ENCODE results near the gene TTYH3.
"Not testable (repeated sequence)": the region's sequence is repeated elsewhere in the genome, so short reads cannot be mapped to it uniquely, and the experiment has no call there.

TTYH3 gene

DNA sequence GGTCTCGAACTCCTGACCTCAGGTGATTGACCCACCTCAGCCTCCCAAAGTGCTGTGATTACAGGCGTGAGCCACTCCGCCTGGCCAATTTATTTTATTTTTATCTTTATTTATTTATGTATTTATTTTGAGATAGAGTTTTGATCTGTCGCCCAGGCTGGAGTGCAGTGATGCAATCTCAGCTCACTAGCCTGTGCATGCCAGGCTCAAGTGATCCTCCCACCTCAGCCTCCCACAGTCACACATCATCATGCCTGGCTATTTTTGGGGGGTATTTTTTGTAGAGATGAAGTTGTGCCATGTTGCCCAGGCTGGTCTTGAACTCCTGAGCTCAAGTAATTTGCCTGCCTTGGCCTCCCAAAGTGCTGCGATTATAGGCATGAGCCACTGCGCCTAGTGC is 41.4 kb downstream of the TTYH3 start:
- in situ Hi-C loops (cut with HindIII; ENCODE audit: low pct_ligation_motif_present, low pct_unique_long_range_greater_than_20kb, low sequenced_read_pairs); DNase-seq: not testable (repeated sequence)

GRCh38 chr7:2673934-2674333 is 42.1 kb downstream of the TTYH3 start:
- no peak for DNase-seq
- in situ Hi-C loops (cut with HindIII; ENCODE audit: low pct_ligation_motif_present, low pct_unique_long_range_greater_than_20kb, low sequenced_read_pairs): no loop called here

DNA sequence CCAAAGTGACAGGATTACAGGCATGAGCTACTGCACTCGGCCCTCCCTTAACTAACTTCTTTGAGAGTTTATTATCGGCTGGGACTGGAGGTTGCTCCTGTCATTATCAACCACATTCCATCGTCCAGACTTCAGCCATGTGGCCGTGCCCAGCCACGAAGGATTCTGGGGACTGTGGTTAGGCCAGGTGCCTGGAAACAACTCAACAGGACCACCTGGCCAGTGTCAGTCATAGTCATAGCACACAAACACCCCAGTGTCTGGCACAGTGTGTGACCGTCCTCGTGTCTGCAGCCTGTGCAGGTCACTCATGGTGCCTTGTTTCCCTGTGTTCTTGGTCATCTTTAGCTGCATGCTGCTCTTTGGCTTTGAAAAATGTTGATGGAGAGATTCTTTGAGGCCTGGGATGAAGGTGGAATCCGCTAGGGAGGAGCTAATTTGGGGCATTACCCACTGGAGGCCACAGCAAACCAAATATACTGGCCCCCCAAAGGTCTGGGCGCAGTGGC is 43.5 kb downstream of the TTYH3 start:
- no peak for DNase-seq
- in situ Hi-C loops (cut with HindIII; ENCODE audit: low pct_ligation_motif_present, low pct_unique_long_range_greater_than_20kb, low sequenced_read_pairs): no loop called here

- DNase-seq; in situ Hi-C loops (cut with HindIII; ENCODE audit: low pct_ligation_motif_present, low pct_unique_long_range_greater_than_20kb, low sequenced_read_pairs): not testable (repeated sequence)
Observed at GRCh38 chr7:2676576-2676975, 44.8 kb downstream of the TTYH3 start.

DNA sequence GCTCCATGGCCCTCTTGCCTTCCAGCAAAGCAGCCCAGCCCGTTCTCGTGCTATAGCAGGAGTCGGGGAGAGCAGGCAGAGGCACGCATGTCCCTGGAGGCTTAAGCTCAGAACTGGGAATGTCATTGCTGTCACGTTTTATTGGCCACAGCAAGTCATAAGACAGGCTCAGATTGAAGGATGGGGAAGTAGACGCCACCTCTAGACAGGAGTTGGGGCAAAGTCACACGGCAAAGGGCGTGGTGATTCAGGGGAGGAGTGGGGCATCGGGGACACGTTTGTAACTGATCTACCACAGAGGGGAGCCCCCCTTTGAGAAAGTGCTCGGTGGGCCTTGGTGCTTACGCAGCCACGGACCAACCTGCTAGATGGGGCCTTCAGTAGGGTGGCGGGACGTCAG is 46.7 kb downstream of the TTYH3 start:
- in situ Hi-C loops (cut with HindIII; ENCODE audit: low pct_ligation_motif_present, low pct_unique_long_range_greater_than_20kb, low sequenced_read_pairs); DNase-seq: not testable (repeated sequence)

- DNase-seq; in situ Hi-C loops (cut with HindIII; ENCODE audit: low pct_ligation_motif_present, low pct_unique_long_range_greater_than_20kb, low sequenced_read_pairs): not testable (repeated sequence)
Observed at GRCh38 chr7:2679135-2680127, 47.6 kb downstream of the TTYH3 start.

GRCh38 chr7:2680256-2680655 is 48.5 kb downstream of the TTYH3 start:
- in situ Hi-C loops (cut with HindIII; ENCODE audit: low pct_ligation_motif_present, low pct_unique_long_range_greater_than_20kb, low sequenced_read_pairs): no loop called here
- DNase-seq: no peak

DNA sequence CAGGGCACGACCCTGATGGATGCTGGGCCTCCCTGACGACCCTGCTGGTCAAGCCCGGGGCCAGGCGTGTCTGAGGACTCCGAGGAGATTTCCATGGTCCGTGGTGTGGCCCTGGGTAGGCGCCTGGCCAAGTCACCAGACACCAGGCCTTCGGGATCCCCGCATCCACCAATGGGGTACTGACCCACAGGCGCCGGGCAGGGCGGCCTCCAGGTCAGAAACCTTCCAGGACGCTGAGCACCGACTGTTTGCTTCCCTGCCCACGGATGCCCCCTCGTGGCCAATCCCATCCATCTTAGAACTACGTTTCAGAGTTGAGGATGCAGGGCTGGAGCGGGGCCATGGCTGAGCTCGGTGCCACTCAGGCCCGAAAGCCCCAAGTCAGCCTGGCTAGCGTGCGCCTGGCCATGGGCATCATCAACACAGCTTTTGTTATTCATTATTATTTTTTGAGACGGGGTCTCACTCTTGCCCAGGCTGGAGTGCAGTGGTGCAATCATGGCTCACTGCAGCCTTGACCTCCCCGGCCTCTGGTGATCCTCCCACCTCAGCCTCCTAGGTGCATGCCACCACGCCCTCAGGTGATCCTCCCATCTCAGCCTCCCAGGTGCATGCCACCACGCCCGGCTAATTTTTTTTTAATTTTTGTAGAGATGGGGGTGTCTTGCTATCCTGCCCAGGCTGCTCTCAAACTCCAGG is 49.2 kb downstream of the TTYH3 start:
- peak; percentile 84 for DNase-seq
- in situ Hi-C loops (cut with HindIII; ENCODE audit: low pct_ligation_motif_present, low pct_unique_long_range_greater_than_20kb, low sequenced_read_pairs): no loop called here

- in situ Hi-C loops (cut with HindIII; ENCODE audit: low pct_ligation_motif_present, low pct_unique_long_range_greater_than_20kb, low sequenced_read_pairs): no loop called here
- no peak for DNase-seq
Observed at GRCh38 chr7:2681929-2682799, 50.4 kb downstream of the TTYH3 start.

- DNase-seq: no peak
- in situ Hi-C loops (cut with HindIII; ENCODE audit: low pct_ligation_motif_present, low pct_unique_long_range_greater_than_20kb, low sequenced_read_pairs): no loop called here
Observed at GRCh38 chr7:2684501-2684900, 52.7 kb downstream of the TTYH3 start.

DNA sequence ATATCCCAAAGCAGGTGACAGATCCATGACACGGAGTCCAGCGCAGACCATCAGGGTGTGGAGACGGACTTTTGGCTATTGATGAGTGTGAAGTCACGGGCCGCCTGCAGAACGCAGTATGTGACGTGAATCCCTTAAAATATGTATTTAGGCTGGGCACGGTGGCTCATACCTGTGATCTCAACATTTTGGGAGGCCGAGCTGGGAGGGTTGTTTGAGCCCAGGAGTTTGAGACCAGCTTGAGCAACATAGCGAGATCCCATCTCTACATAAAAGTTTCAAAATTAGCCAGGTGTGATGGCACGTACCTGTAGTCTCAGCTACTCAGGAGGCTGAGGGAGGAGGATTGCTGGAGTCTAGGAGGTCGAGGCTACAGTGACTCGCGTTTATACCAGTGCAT is 54.3 kb downstream of the TTYH3 start:
- in situ Hi-C loops (cut with HindIII; ENCODE audit: low pct_ligation_motif_present, low pct_unique_long_range_greater_than_20kb, low sequenced_read_pairs): no loop called here
- no peak for DNase-seq

DNA sequence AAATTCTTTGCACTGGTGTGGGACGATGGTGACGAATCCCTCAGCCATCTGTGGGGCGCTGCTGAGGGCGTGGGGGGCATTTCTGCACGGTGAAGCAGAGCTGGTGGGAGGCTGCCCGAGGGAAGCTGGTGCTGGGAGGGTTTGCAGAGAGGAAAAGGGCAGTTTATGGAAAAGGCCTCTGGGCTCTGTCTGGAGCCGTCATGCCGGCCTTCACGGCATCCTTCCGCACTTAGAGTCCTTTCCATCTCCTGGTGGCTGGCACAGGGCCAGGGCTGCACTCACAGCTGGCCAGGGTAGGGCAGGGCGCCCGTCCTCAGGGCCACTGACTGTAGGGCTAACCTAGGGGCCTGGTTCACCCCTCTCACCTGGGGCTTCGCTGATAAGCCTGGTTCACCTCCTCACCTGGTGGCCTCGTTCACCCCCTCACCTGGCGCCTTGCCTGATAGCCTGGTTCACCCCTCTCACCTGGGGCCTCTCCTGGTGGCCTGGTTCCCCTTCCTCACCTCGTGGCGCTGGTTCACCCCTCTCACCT is 55.6 kb downstream of the TTYH3 start:
- in situ Hi-C loops (cut with HindIII; ENCODE audit: low pct_ligation_motif_present, low pct_unique_long_range_greater_than_20kb, low sequenced_read_pairs): no loop called here
- DNase-seq: peak; percentile 92

- peak; percentile 62 for DNase-seq
- in situ Hi-C loops (cut with HindIII; ENCODE audit: low pct_ligation_motif_present, low pct_unique_long_range_greater_than_20kb, low sequenced_read_pairs): no loop called here
Observed at GRCh38 chr7:2687881-2688318, 56.1 kb downstream of the TTYH3 start, which contains the start of gene AMZ1. Gene AMZ1 (plus strand): TSS chr7:2688202. CDS start chr7:2700452, 12,250 bp downstream.

DNA sequence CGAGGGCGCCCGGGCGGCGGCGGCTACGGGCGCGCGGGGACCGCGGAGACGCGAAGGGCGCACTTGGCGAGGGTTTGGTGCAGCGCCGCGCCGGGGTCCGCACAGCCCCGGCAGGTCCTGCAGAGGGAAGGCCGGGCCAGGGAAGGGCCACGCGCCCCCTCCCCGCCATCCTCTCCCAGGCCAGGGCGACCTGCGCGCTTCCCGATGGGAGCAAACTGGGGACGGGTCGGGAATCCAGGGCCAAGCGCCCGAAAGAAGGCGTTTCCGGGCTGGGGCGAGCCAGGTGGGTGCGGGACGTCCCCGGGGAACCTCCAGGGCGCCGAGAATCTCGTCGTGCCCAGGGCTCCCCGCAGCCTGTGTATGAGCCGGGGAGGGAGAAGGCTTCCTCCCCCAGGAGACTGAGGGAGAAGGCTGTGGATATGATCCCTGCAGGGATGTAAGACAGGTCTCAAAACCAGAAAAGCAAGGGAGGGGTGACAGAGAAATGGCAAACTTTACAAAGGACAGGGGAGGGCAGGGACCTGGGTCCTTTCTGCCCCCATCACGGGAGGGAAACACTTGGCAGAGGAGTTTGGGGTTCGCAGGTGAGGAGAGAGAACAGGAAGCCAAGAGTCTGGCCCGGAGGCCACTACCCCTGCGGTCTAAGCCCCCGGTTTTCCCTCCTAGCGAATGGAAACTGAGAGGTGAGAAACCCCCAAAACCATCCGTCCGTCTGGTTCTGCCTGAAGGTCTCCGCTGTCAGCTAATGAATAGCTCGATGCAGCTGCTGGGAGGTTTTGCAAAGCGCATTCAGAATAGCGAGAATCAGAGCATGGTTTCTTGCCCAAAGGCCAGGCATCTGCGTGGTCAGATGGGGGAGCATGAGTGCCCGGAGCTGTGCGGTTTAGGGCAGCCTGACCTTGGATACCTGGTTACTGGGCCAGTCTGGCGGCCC is 56.9 kb downstream of the TTYH3 start:
- in situ Hi-C loops (cut with HindIII; ENCODE audit: low pct_ligation_motif_present, low pct_unique_long_range_greater_than_20kb, low sequenced_read_pairs): no loop called here
- DNase-seq: peak; percentile 75

- in situ Hi-C loops (cut with HindIII; ENCODE audit: low pct_ligation_motif_present, low pct_unique_long_range_greater_than_20kb, low sequenced_read_pairs): no loop called here
Observed at GRCh38 chr7:2689343-2689847, 57.6 kb downstream of the TTYH3 start.

DNA sequence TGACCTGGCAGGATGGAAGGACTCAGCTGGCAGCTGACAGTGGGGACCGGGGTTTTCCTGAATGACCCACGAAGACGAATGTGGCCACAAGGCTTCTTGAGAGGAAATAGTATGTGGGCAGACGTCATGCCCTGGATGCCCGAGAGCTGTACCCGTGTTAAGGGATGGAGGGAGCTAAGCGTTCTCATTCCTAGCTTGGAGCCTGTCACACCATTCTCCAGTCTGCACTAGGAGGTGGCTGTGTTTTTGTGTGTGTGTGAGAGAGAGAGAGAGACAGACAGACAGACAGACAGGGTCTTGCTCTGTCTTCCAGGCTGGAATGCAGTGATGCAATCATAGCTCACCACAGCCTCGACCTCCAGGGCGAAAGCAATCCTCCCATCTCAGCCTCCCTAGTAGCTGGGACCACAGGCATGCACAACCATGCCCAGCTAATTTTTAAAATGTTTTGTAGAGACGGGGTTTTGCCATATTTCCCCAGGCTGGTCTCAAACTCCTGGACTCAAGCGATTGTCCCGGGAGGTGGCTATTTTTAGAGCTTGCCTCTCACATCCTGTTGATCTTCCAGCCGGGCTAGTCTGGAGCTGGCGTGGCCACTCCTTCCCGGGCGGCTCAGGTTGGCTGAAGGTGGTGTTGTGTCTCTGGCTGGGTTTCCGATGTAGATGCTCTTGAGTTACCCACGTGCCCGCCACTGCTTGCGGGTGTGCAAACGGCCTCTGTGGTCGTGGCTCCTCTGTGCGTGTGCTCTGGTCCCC is 58.3 kb downstream of the TTYH3 start:
- in situ Hi-C loops (cut with HindIII; ENCODE audit: low pct_ligation_motif_present, low pct_unique_long_range_greater_than_20kb, low sequenced_read_pairs): no loop called here
- DNase-seq: no peak

More at GRCh38 chr7:2689343-2689847, 57.6 kb downstream of the TTYH3 start:
- DNase-seq: no peak

Measured in ACHN (cell line).